Neural cell (in vitro differentiated cells): ENCODE measurements around the gene KLK13. TPM values are rescaled to one million over a fixed set of nuclear protein-coding genes. Genes with fewer than 3 reads are reported as not detected.

ENCODE experiments used
- H2AFZ ChIP-seq: fragments of 200-600, 300-800 bp; sonication (generic), shearing (Covaris generic); 2 replicates; pipeline ENCODE4 v1.6.0; 2014; ENCODE audit warnings: low read depth, mild to moderate bottlenecking, antibody characterized with exemption, low read length, moderate library complexity
- H3F3A ChIP-seq: fragments of 200-600 bp; shearing (Covaris generic); 2 replicates; pipeline ENCODE4 v1.6.1; 2016; ENCODE audit warnings: mild to moderate bottlenecking, moderate library complexity, mixed read lengths, antibody characterized with exemption, low read length; ENCODE audit not compliant: insufficient read depth, poor library complexity, severe bottlenecking
- H3K27ac ChIP-seq: fragments of 200-600, 300-800 bp; sonication (generic), shearing (Covaris generic); 2 replicates; pipeline ENCODE4 v1.5.1; 2014; ENCODE audit warnings: mild to moderate bottlenecking, low read length, moderate library complexity
- H3K27me3 ChIP-seq: fragments of 300-800, 200-600 bp; sonication (generic), shearing (Covaris generic); 2 replicates; pipeline ENCODE4 v1.6.0; 2014; ENCODE audit warnings: mild to moderate bottlenecking, low read depth, low read length, moderate library complexity; ENCODE audit not compliant: insufficient read depth
- H3K36me3 ChIP-seq: fragments of 300-800, 200-600 bp; sonication (generic), shearing (Covaris generic); 2 replicates; pipeline ENCODE4 v1.5.1; 2014; ENCODE audit warnings: mild to moderate bottlenecking, antibody characterized with exemption, low read length, moderate library complexity; ENCODE audit not compliant: insufficient read depth
- H3K4me2 ChIP-seq: fragments of 300-800, 200-600 bp; sonication (generic), shearing (Covaris generic); 2 replicates; pipeline ENCODE4 v1.6.0; 2014; ENCODE audit warnings: mild to moderate bottlenecking, low read length
- H3K4me3 ChIP-seq: fragments of 300-800, 200-600 bp; sonication (generic), shearing (Covaris generic); 2 replicates; pipeline ENCODE4 v1.5.1; 2014; ENCODE audit warnings: mild to moderate bottlenecking, low read length, moderate library complexity
- H3K79me2 ChIP-seq: fragments of 200-600 bp; shearing (Covaris generic); replicated peaks from 2 replicates; pipeline ENCODE4 v1.6.0; 2014; ENCODE audit warnings: mild to moderate bottlenecking, low read length, moderate library complexity; ENCODE audit not compliant: insufficient read depth
- H3K9ac ChIP-seq: fragments of 300-800, 200-600 bp; sonication (generic), shearing (Covaris generic); 2 replicates; pipeline ENCODE4 v1.6.1; 2016; ENCODE audit warnings: mild to moderate bottlenecking, low read length, mixed read lengths
- H3K9me2 ChIP-seq: fragments of 200-600 bp; shearing (Covaris generic); 2 replicates; pipeline ENCODE4 v1.6.1; 2016; ENCODE audit warnings: mild to moderate bottlenecking, low read length, mixed read lengths; ENCODE audit not compliant: insufficient read depth
- H3K9me3 ChIP-seq: fragments of 200-600, 300-800 bp; sonication (generic), shearing (Covaris generic); 2 replicates; pipeline ENCODE4 v1.6.1; 2016; ENCODE audit warnings: mild to moderate bottlenecking, mixed run types, low read length, moderate library complexity, mixed read lengths
- H4K20me1 ChIP-seq: fragments of 200-600 bp; shearing (Covaris generic); 2 replicates; pipeline ENCODE4 v1.6.1; 2016; ENCODE audit warnings: mild to moderate bottlenecking, mixed run types; ENCODE audit not compliant: insufficient read depth
- CTCF ChIP-seq: fragments of 450-650 bp; IDR thresholded peaks from 2 replicates; pipeline ENCODE4 v1.5.1; 2014; ENCODE audit warnings: antibody characterized with exemption, mild to moderate bottlenecking, moderate library complexity; ENCODE audit not compliant: poor library complexity, severe bottlenecking
- EP300 ChIP-seq: fragments of 450-650 bp; conservative IDR thresholded peaks from 2 replicates; pipeline ENCODE4 v1.6.1; 2014; ENCODE audit warnings: antibody characterized with exemption, mild to moderate bottlenecking, moderate library complexity; ENCODE audit not compliant: poor library complexity, severe bottlenecking
- EZH2 ChIP-seq: fragments of 200-600, 300-800 bp; shearing (Covaris generic), sonication (generic); IDR thresholded peaks from 2 replicates; pipeline ENCODE4 v1.6.1; 2014; ENCODE audit warnings: antibody characterized with exemption, low read length, borderline replicate concordance, mild to moderate bottlenecking; ENCODE audit not compliant: insufficient read depth, poor library complexity, severe bottlenecking
- MXI1 ChIP-seq: fragments of 450-650 bp; conservative IDR thresholded peaks from 2 replicates; pipeline ENCODE4 v1.6.1; 2014; ENCODE audit warnings: antibody characterized with exemption, mild to moderate bottlenecking; ENCODE audit not compliant: poor library complexity, severe bottlenecking
- POLR2AphosphoS5 ChIP-seq: IDR thresholded peaks from 2 replicates; pipeline ENCODE4 v1.6.1; 2012
- RAD21 ChIP-seq: fragments of 450-650 bp; conservative IDR thresholded peaks from 2 replicates; pipeline ENCODE4 v1.6.1; 2014; ENCODE audit warnings: antibody characterized with exemption, mild to moderate bottlenecking, moderate library complexity
- REST ChIP-seq: IDR thresholded peaks from 2 replicates; pipeline ENCODE4 v1.6.1; 2012; ENCODE audit warnings: borderline replicate concordance
- SMC3 ChIP-seq: fragments of 450-650 bp; conservative IDR thresholded peaks from 2 replicates; pipeline ENCODE4 v1.6.1; 2014; ENCODE audit warnings: antibody characterized with exemption, mild to moderate bottlenecking, moderate library complexity; ENCODE audit not compliant: poor library complexity
- TAF1 ChIP-seq: IDR thresholded peaks from 2 replicates; pipeline ENCODE4 v1.6.1; 2012; ENCODE audit warnings: low read depth
- polyA plus RNA-seq: library from polyadenylated mRNA; depleted of rRNA; stranded (reverse); fragments of >200 nt; gene quantifications from 2 replicates; pipeline ENCODE4 v1.2.3, GENCODE V29; 2014

Gene KLK13
- polyA plus RNA-seq, 1 donor from 2014 or later, result not detected

- Histone ChIP-seq H3K9ac (no peak overlapping the region), H3K9me2 (no peaks in the 10 kb centered on the region), H3K4me3 (no peak overlapping the region), H3K79me2 (no peaks in the 10 kb centered on the region), H3K9me3 (no peaks in the 10 kb centered on the region), H3K4me2 (no peak overlapping the region), H4K20me1 (no peaks in the 10 kb centered on the region), H3K27me3 (no peaks in the 10 kb centered on the region), H3K27ac (no peak overlapping the region), H3K36me3 (no peaks in the 10 kb centered on the region), H2AFZ (no peak overlapping the region), H3F3A (no peaks in the 10 kb centered on the region)
- TF ChIP-seq REST (no peak), TAF1 (no peak), POLR2AphosphoS5 (no peak), CTCF (no peak), RAD21 (no peak), MXI1 (no peak), EP300 (no peak), SMC3 (no peak), EZH2 (no peak)
These were observed 38.9 kb downstream of the KLK13 start for GRCh38 chr19:51025809-51026553.

- no peak overlapping the region for H3K4me2 ChIP-seq
- no peak overlapping the region for H3K4me3 ChIP-seq
- H3F3A ChIP-seq, result no peaks in the 10 kb centered on the region
- H3K9ac ChIP-seq, result no peak overlapping the region
- H3K27ac ChIP-seq, result no peak overlapping the region
- H3K27me3 ChIP-seq, result peaks cover under 1% of the 10 kb centered on the region
- H2AFZ ChIP-seq, result no peak overlapping the region
- no peaks in the 10 kb centered on the region for H3K9me2 ChIP-seq
- H3K79me2 ChIP-seq, result no peaks in the 10 kb centered on the region
- H3K36me3 ChIP-seq, result no peaks in the 10 kb centered on the region
- no peaks in the 10 kb centered on the region for H4K20me1 ChIP-seq
- TF ChIP-seq REST, result no peak
- no peak for TF ChIP-seq RAD21
- TF ChIP-seq POLR2AphosphoS5, result no peak
- TF ChIP-seq TAF1, result no peak
- no peak for TF ChIP-seq EP300
- no peaks in the 10 kb centered on the region for H3K9me3 ChIP-seq
These were observed 39.5 kb downstream of the KLK13 start for GRCh38 chr19:51025401-51025800.
